Measurements from ENCODE around the gene MYPN.

Gene MYPN

GRCh38 chr10:68208424-68209042 lies 99.2 kb downstream of the MYPN start:
- peaks cover 4% of the 10 kb centered on the region for H3K4me1 ChIP-seq (ENCODE audit: control insufficient read depth, insufficient read depth, low read length)
- H3K4me3 ChIP-seq (ENCODE audit: low read length) = no peak overlapping the region
- peak; percentile 83 for DNase-seq (ENCODE audit: low read depth)
- no peak overlapping the region for H3K9ac ChIP-seq (ENCODE audit: low read length)
- no peaks in the 10 kb centered on the region for H3K9me3 ChIP-seq (ENCODE audit: control insufficient read depth, low read length)
- no peaks in the 10 kb centered on the region for H3K36me3 ChIP-seq (ENCODE audit: control insufficient read depth, insufficient read depth, low read length, severe bottlenecking)
- no peaks in the 10 kb centered on the region for H3K27me3 ChIP-seq (replicated peaks; ENCODE audit: control insufficient read depth, insufficient read depth, low read length)

- H3K36me3 ChIP-seq (ENCODE audit: control insufficient read depth, insufficient read depth, low read length, severe bottlenecking) = no peaks in the 10 kb centered on the region
- no peaks in the 10 kb centered on the region for H3K9me3 ChIP-seq (ENCODE audit: control insufficient read depth, low read length)
- DNase-seq (ENCODE audit: low read depth) = no peak
- no peaks in the 10 kb centered on the region for H3K27me3 ChIP-seq (replicated peaks; ENCODE audit: control insufficient read depth, insufficient read depth, low read length)
- H3K4me1 ChIP-seq (ENCODE audit: control insufficient read depth, insufficient read depth, low read length) = no peaks in the 10 kb centered on the region
- H3K9ac ChIP-seq (ENCODE audit: low read length) = no peak overlapping the region
- no peak overlapping the region for H3K4me3 ChIP-seq (ENCODE audit: low read length)
These were observed 102.4 kb downstream of the MYPN start for GRCh38 chr10:68211669-68212068.

- no peaks in the 10 kb centered on the region for H3K27me3 ChIP-seq (replicated peaks; ENCODE audit: control insufficient read depth, insufficient read depth, low read length)
- no peak overlapping the region for H3K9ac ChIP-seq (ENCODE audit: low read length)
- no peaks in the 10 kb centered on the region for H3K36me3 ChIP-seq (ENCODE audit: control insufficient read depth, insufficient read depth, low read length, severe bottlenecking)
- H3K4me3 ChIP-seq (ENCODE audit: low read length) = no peak overlapping the region
- no peaks in the 10 kb centered on the region for H3K4me1 ChIP-seq (ENCODE audit: control insufficient read depth, insufficient read depth, low read length)
- no peaks in the 10 kb centered on the region for H3K9me3 ChIP-seq (ENCODE audit: control insufficient read depth, low read length)
- peak; percentile 78 for DNase-seq (ENCODE audit: low read depth)
These were observed 103.5 kb downstream of the MYPN start for GRCh38 chr10:68212721-68213352.

DNA sequence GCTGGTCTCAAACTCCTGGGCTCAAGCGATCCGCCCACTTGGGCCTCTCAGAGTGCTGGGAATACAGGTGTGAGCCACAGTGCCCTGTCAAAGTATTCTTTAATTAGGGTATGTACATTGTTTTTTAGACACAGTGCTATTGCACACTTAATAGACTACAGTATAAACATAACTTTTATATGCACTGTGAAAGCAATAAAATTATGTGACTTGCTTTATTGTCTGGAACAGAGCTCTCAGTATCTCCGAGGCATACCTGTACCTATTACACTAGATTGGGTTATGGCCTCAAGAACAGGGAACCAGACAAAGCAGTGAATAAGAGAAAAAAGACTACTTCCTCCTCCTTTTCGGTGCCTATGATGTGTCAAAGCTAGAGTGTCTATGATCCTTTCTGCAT lies 109.5 kb downstream of the MYPN start:
- H3K9ac ChIP-seq (ENCODE audit: low read length) = no peak overlapping the region
- no peaks in the 10 kb centered on the region for H3K36me3 ChIP-seq (ENCODE audit: control insufficient read depth, insufficient read depth, low read length, severe bottlenecking)
- H3K4me1 ChIP-seq (ENCODE audit: control insufficient read depth, insufficient read depth, low read length) = no peaks in the 10 kb centered on the region
- H3K9me3 ChIP-seq (ENCODE audit: control insufficient read depth, low read length) = no peaks in the 10 kb centered on the region
- no peak overlapping the region for H3K4me3 ChIP-seq (ENCODE audit: low read length)
- no peak for DNase-seq (ENCODE audit: low read depth)
- no peaks in the 10 kb centered on the region for H3K27me3 ChIP-seq (replicated peaks; ENCODE audit: control insufficient read depth, insufficient read depth, low read length)

DNA sequence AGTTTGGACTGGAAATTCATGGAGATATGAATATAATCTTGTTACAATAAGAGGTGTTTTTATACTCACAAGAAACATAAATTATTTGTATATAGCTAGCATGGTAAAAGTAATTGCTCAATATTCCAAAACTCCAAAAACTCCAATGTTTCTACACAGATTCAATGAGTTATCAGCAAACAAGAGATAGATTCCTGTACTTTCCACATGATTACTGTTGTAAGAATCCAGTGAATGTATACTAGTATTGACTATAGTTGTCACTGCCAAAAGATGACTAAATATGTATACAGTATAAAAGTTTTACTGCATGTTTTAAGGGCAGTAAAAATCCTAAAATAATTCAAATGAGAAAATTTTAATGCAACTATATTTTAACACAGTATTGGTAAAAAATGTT lies 111.9 kb downstream of the MYPN start:
- no peaks in the 10 kb centered on the region for H3K36me3 ChIP-seq (ENCODE audit: control insufficient read depth, insufficient read depth, low read length, severe bottlenecking)
- H3K9ac ChIP-seq (ENCODE audit: low read length) = no peak overlapping the region
- DNase-seq (ENCODE audit: low read depth) = peak; percentile 38
- H3K27me3 ChIP-seq (replicated peaks; ENCODE audit: control insufficient read depth, insufficient read depth, low read length) = no peaks in the 10 kb centered on the region
- H3K9me3 ChIP-seq (ENCODE audit: control insufficient read depth, low read length) = no peaks in the 10 kb centered on the region
- H3K4me1 ChIP-seq (ENCODE audit: control insufficient read depth, insufficient read depth, low read length) = no peaks in the 10 kb centered on the region
- H3K4me3 ChIP-seq (ENCODE audit: low read length) = no peak overlapping the region

DNA sequence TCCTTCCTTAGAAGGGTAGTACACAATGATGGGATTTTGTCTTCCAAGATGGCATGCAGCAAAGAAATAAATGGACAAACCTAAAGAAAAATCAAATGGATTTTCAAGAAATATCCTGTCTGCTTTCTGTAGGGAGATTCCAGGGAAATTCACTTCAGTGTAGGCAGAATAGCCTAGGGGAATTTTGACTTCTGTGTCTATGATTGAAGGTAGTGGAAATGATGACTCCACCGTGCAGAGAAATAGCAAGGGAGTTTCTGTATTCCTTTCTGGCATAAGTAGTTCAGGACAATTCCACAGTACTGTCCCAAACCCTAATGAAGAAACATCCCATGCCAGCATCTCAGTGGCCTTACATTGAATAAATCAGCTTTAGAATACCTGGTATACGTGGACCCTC lies 113.1 kb downstream of the MYPN start:
- no peaks in the 10 kb centered on the region for H3K36me3 ChIP-seq (ENCODE audit: control insufficient read depth, insufficient read depth, low read length, severe bottlenecking)
- no peaks in the 10 kb centered on the region for H3K9me3 ChIP-seq (ENCODE audit: control insufficient read depth, low read length)
- H3K4me1 ChIP-seq (ENCODE audit: control insufficient read depth, insufficient read depth, low read length) = no peaks in the 10 kb centered on the region
- H3K9ac ChIP-seq (ENCODE audit: low read length) = no peak overlapping the region
- DNase-seq (ENCODE audit: low read depth) = no peak
- no peak overlapping the region for H3K4me3 ChIP-seq (ENCODE audit: low read length)
- no peaks in the 10 kb centered on the region for H3K27me3 ChIP-seq (replicated peaks; ENCODE audit: control insufficient read depth, insufficient read depth, low read length)

GRCh38 chr10:68223535-68224165 lies 114.4 kb downstream of the MYPN start:
- Histone ChIP-seq H3K4me3 (ENCODE audit: low read length) (no peak overlapping the region), H3K9ac (ENCODE audit: low read length) (no peak overlapping the region), H3K36me3 (ENCODE audit: control insufficient read depth, insufficient read depth, low read length, severe bottlenecking) (no peaks in the 10 kb centered on the region), H3K9me3 (ENCODE audit: control insufficient read depth, low read length) (no peaks in the 10 kb centered on the region), H3K4me1 (ENCODE audit: control insufficient read depth, insufficient read depth, low read length) (no peaks in the 10 kb centered on the region), H3K27me3 (replicated peaks; ENCODE audit: control insufficient read depth, insufficient read depth, low read length) (no peaks in the 10 kb centered on the region)
- DNase-seq (ENCODE audit: low read depth) = no peak

GRCh38 chr10:68224810-68225209 lies 115.5 kb downstream of the MYPN start:
- Histone ChIP-seq H3K9ac (ENCODE audit: low read length) (no peak overlapping the region), H3K36me3 (ENCODE audit: control insufficient read depth, insufficient read depth, low read length, severe bottlenecking) (no peaks in the 10 kb centered on the region), H3K4me3 (ENCODE audit: low read length) (no peak overlapping the region), H3K9me3 (ENCODE audit: control insufficient read depth, low read length) (no peaks in the 10 kb centered on the region), H3K27me3 (replicated peaks; ENCODE audit: control insufficient read depth, insufficient read depth, low read length) (no peaks in the 10 kb centered on the region), H3K4me1 (ENCODE audit: control insufficient read depth, insufficient read depth, low read length) (no peaks in the 10 kb centered on the region)
- peak; percentile 44 for DNase-seq (ENCODE audit: low read depth)

GRCh38 chr10:68230268-68230667 lies 121.0 kb downstream of the MYPN start:
- H3K9me3 ChIP-seq (ENCODE audit: control insufficient read depth, low read length) = no peaks in the 10 kb centered on the region
- no peak overlapping the region for H3K4me3 ChIP-seq (ENCODE audit: low read length)
- DNase-seq (ENCODE audit: low read depth) = no peak
- no peak overlapping the region for H3K9ac ChIP-seq (ENCODE audit: low read length)
- H3K36me3 ChIP-seq (ENCODE audit: control insufficient read depth, insufficient read depth, low read length, severe bottlenecking) = no peaks in the 10 kb centered on the region
- peaks cover 8% of the 10 kb centered on the region for H3K4me1 ChIP-seq (ENCODE audit: control insufficient read depth, insufficient read depth, low read length)
- peaks cover 6% of the 10 kb centered on the region for H3K27me3 ChIP-seq (replicated peaks; ENCODE audit: control insufficient read depth, insufficient read depth, low read length)

GRCh38 chr10:68231106-68231816 lies 122.0 kb downstream of the MYPN start:
- peak; percentile 87 for DNase-seq (ENCODE audit: low read depth)
- Histone ChIP-seq H3K9me3 (ENCODE audit: control insufficient read depth, low read length) (no peaks in the 10 kb centered on the region), H3K9ac (ENCODE audit: low read length) (peak overlapping the region; percentile 78), H3K27me3 (replicated peaks; ENCODE audit: control insufficient read depth, insufficient read depth, low read length) (peaks cover 6% of the 10 kb centered on the region), H3K36me3 (ENCODE audit: control insufficient read depth, insufficient read depth, low read length, severe bottlenecking) (no peaks in the 10 kb centered on the region), H3K4me1 (ENCODE audit: control insufficient read depth, insufficient read depth, low read length) (peaks cover 8% of the 10 kb centered on the region), H3K4me3 (ENCODE audit: low read length) (peak overlapping the region; percentile 85)

DNA sequence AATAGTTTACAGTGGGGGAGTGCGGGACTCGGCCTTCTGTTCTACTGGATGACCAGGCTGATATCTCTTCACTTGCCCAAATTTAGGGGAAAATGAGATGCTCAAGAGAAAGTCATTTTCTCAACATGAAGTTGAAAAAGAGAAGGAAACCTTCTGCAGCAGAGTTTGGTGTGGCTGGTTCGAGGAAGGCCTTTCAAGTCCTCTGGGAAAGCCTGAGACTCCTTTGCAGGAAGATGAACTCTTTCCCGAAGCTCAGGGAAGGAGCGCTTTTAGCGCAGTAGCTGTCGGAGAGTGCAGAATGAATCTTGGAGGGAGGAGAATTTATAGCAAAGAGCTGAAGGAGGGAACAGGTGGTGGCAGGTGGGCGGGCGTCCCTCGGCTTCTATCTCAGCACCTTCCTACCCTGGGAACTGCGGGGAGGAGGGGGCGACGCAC lies 122.5 kb downstream of the MYPN start, which contains the start of gene ATOH7:
TSS of gene ATOH7 (minus strand) at position 297 of the 435 bp plus-strand sequence. CDS start 436 bp downstream, outside the sequence.
- no peaks in the 10 kb centered on the region for H3K36me3 ChIP-seq (ENCODE audit: control insufficient read depth, insufficient read depth, low read length, severe bottlenecking)
- no peaks in the 10 kb centered on the region for H3K9me3 ChIP-seq (ENCODE audit: control insufficient read depth, low read length)
- peaks cover 6% of the 10 kb centered on the region for H3K27me3 ChIP-seq (replicated peaks; ENCODE audit: control insufficient read depth, insufficient read depth, low read length)
- H3K4me3 ChIP-seq (ENCODE audit: low read length) = peak within 1 kb of the TSS; percentile 85
- peaks cover 8% of the 10 kb centered on the region for H3K4me1 ChIP-seq (ENCODE audit: control insufficient read depth, insufficient read depth, low read length)
- H3K9ac ChIP-seq (ENCODE audit: low read length) = peak within 1 kb of the TSS; percentile 78
- DNase-seq (ENCODE audit: low read depth) = no peak

Measured in adipocyte (in vitro differentiated cells).